ENCODE data around the gene TMEM35A. TPM values are rescaled to one million over a fixed set of nuclear protein-coding genes. Genes with fewer than 3 reads are reported as not detected.

The TMEM35A gene, protein sequence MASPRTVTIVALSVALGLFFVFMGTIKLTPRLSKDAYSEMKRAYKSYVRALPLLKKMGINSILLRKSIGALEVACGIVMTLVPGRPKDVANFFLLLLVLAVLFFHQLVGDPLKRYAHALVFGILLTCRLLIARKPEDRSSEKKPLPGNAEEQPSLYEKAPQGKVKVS
- total RNA-seq, result 14.9 and 22.0 TPM in 2 replicates

DNA sequence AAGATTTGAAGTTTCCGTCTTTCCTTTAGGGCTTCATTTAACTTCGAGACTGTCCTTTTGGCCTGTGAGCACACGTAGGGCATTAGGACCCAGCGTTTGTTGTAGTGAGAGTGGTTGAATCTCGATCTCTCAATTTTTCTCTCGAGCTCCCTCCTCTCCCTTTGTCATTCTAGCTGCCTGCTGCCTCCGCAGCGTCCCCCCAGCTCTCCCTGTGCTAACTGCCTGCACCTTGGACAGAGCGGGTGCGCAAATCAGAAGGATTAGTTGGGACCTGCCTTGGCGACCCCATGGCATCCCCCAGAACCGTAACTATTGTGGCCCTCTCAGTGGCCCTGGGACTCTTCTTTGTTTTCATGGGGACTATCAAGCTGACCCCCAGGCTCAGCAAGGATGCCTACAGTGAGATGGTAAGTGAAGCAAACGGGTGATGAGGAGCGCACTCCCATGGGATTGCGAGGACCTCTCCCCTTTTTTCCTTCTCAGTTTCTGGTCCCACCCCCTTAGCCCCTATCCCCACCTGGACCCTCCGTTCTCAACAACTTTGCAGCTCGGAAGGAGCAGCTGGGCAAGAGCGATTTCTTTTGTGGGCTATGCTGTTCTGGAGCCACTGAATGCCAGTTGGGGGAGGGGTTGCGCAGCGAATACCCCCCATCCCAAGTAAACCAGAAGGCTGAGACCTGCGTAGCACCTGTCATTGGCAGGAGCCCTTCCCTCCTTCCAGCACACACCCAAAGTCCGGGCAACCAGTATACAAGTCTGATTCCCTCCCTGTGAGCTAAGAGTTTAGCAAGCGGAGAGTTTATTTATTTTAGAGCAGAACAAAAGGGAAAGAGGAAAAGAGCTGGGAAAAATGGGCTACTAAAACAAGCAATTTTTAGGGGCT lies at the start of gene TMEM35A:
TMEM35A (plus strand) TSS at position 164 of the 883 bp plus-strand sequence; CDS start at position 288, 124 bp downstream.

GRCh38 chrX:101051549-101052302 lies 27.0 kb upstream of the TMEM35A start, which contains the start of gene TRMT2B:
TRMT2B (minus strand) TSS chrX:101052111; CDS start chrX:101042289, 9,822 bp downstream.

DNA sequence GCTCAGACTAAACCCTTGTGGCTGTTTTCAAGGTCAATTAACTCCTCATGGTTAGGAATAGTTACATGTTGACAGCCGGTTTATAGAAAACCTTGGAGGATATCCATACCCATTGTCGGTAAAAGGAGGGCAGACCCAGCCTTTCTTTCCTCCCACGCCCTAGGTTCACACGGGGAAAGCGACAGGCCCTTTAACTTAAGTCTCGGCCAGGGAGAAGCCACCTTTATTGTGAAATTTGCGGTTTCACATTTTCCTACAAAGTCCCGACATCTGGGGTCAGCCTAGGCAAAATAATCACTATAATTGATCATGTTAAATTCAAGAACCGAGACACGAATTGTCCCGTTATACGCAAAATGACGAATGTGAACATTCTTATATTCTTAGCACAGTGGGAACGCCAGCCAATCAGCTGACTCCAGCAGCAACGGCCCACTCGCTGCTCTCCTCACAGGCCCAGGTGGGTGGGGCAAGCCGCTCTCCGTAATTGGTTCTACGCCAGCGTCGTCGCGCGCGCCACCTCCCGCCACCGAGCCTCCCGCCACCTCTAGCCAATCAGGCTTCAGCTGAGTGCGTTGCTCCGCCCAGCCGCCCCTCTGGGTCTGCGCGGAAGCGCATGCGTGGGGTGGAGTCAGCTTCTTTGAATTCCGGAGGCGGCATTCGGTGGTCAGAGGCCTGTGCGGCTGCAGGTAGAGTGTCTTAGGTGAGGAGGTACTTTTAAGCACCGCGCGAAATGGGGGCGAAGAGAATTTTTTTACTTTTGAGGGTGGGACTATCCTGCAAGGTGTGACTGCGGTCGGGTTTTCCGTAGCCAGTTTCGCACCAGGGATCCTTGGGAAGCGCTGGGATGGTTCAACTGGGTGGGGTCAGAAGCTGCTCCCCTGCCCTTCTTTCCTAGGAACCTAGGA lies 19.1 kb downstream of the TMEM35A start, which contains the start of gene CENPI:
CENPI (plus strand) TSS at position 659 of the 908 bp plus-strand sequence. CDS start 2,867 bp downstream, outside the sequence.

Other genes with a start within 250 kb of the TMEM35A start
- gene NOX1, start 204.5 kb upstream of the TMEM35A start, total RNA-seq, result not detected in 2 replicates
- 0.24 and 0.26 TPM in 2 replicates for gene XKRX, start 150.0 kb upstream of the TMEM35A start, total RNA-seq
- gene ARL13A, start 109.2 kb upstream of the TMEM35A start, total RNA-seq, result not detected in 2 replicates
- 4.0 and 10.2 TPM in 2 replicates for gene TRMT2B, start 26.8 kb upstream of the TMEM35A start, total RNA-seq
- 6.5 and 14.6 TPM in 2 replicates for gene CENPI, start 19.3 kb downstream of the TMEM35A start, total RNA-seq
- gene DRP2, start 140.9 kb downstream of the TMEM35A start, total RNA-seq, result 0.80 and 1.3 TPM in 2 replicates
- 0.16 and 1.0 TPM in 2 replicates for gene TAF7L, start 212.5 kb downstream of the TMEM35A start, total RNA-seq

All from epithelial cell of alveolus of lung (primary cell).